Measurements from ENCODE around the gene RACGAP1.

The RACGAP1 gene

DNA sequence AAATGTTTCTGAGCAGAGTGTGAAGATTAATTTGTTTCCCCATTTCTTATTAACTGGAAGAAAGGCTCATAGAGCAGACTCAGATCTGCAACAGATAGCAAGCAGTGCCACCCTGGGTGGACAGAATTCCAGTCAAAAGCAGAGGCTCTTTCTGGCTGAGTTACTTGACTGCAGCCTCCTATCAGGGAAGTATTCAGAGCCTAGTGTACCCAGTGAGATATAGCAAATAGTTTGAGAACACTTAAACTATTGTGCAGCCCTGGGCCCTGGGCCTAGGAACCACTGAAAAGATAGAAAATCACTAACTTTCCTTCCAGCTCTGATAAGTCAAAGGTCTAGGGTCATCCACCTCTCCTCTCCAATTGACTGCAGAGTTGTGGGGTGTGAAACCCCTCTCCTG is 86.0 kb downstream of the RACGAP1 start:
- no peak for DNase-seq
